HG03575 (cell line): Measurements from ENCODE around the gene TAS2R41.
"Not testable (repeated sequence)": the region's sequence is repeated elsewhere in the genome, so short reads cannot be mapped to it uniquely, and the experiment has no call there.

Experiments used
- ATAC-seq: cut with Tn5 transposase; IDR thresholded peaks from one replicate; pipeline ENCODE4 v1.9.1; 2021; ENCODE audit not compliant: unreplicated experiment, insufficient number of reproducible peaks, low FRiP score; ENCODE audit errors: extremely low read depth

The TAS2R41 gene

GRCh38 chr7:143512488-143513340 is 35.0 kb downstream of the TAS2R41 start:
- ATAC-seq: no peak

GRCh38 chr7:143514487-143514886 is 36.8 kb downstream of the TAS2R41 start:
- no peak for ATAC-seq

GRCh38 chr7:143514995-143515735 is 37.5 kb downstream of the TAS2R41 start:
- ATAC-seq: no peak

- ATAC-seq: no peak
Measured at GRCh38 chr7:143516981-143517380, 39.3 kb downstream of the TAS2R41 start.

GRCh38 chr7:143518521-143518920 is 40.8 kb downstream of the TAS2R41 start:
- no peak for ATAC-seq

GRCh38 chr7:143518941-143519340 is 41.3 kb downstream of the TAS2R41 start:
- no peak for ATAC-seq

GRCh38 chr7:143519411-143520131 is 41.9 kb downstream of the TAS2R41 start:
- no peak for ATAC-seq

GRCh38 chr7:143522309-143522916 is 44.7 kb downstream of the TAS2R41 start:
- ATAC-seq: not testable (repeated sequence)
